Progenitor cell of endocrine pancreas (in vitro differentiated cells): Measurements from ENCODE around the gene TTC36. TPM values are rescaled to one million over a fixed set of nuclear protein-coding genes. Genes with fewer than 3 reads are reported as not detected.
A peak's percentile ranks its signal among the peaks of the same experiment; 100 is the strongest.

Source experiments
- DNase-seq: peaks from one replicate; pipeline ENCODE4 v3.0.0; 2021; ENCODE audit warnings: low spot score; ENCODE audit not compliant: unreplicated experiment
- H3K27ac Mint-ChIP-seq: 2 replicates; pipeline ENCODE4 v1.8.0; 2021; ENCODE audit warnings: mild to moderate bottlenecking, moderate library complexity, mixed read lengths
- H3K27me3 Mint-ChIP-seq: 2 replicates; pipeline ENCODE4 v1.8.0; 2021; ENCODE audit warnings: mixed read lengths
- H3K36me3 Mint-ChIP-seq: 2 replicates; pipeline ENCODE4 v1.8.0; 2022; ENCODE audit warnings: mixed read lengths; ENCODE audit not compliant: insufficient read depth
- H3K4me1 Mint-ChIP-seq: 2 replicates; pipeline ENCODE4 v1.8.0; 2021; ENCODE audit warnings: low read depth, mixed read lengths
- H3K4me3 Mint-ChIP-seq: 2 replicates; pipeline ENCODE4 v1.8.0; 2021; ENCODE audit warnings: low read depth, mild to moderate bottlenecking, moderate library complexity, mixed read lengths
- H3K9me3 Mint-ChIP-seq: 2 replicates; pipeline ENCODE4 v1.8.0; 2021; ENCODE audit warnings: low read depth, mixed read lengths
- CTCF ChIP-seq: fragments of 200-600 bp; sonication (generic); IDR thresholded peaks from one replicate; pipeline ENCODE4 v1.5.0; 2021; ENCODE audit warnings: antibody characterized with exemption, mild to moderate bottlenecking; ENCODE audit not compliant: unreplicated experiment
- total RNA-seq: library from RNA; stranded (reverse); gene quantifications from 2 replicates; pipeline ENCODE4 v1.2.1, GENCODE V29; 2021

Gene TTC36
- total RNA-seq, 1 donor from 2014 or later = 3.3 TPM

- TF ChIP-seq CTCF = peak; percentile 44
- Mint-ChIP-seq H3K9me3 (no peaks in the 10 kb centered on the region), H3K36me3 (peaks cover 17% of the 10 kb centered on the region), H3K4me3 (no peak overlapping the region), H3K27ac (no peak overlapping the region), H3K4me1 (peaks cover 5% of the 10 kb centered on the region), H3K27me3 (no peaks in the 10 kb centered on the region)
- DNase-seq = no peak
Observed at GRCh38 chr11:118522571-118523072, 4.7 kb upstream of the TTC36 start.

- no peak for TF ChIP-seq CTCF
- no peak for DNase-seq
- Mint-ChIP-seq H3K9me3 (no peaks in the 10 kb centered on the region), H3K4me1 (peaks cover 9% of the 10 kb centered on the region), H3K27me3 (no peaks in the 10 kb centered on the region), H3K4me3 (no peak overlapping the region), H3K27ac (peak overlapping the region; percentile 67), H3K36me3 (peaks cover 17% of the 10 kb centered on the region)
Observed at GRCh38 chr11:118524356-118524755, 2.9 kb upstream of the TTC36 start.

GRCh38 chr11:118524757-118525470 is 2.4 kb upstream of the TTC36 start:
- no peak for TF ChIP-seq CTCF
- H3K9me3 Mint-ChIP-seq = no peaks in the 10 kb centered on the region
- peaks cover 15% of the 10 kb centered on the region for H3K36me3 Mint-ChIP-seq
- H3K27ac Mint-ChIP-seq = no peak overlapping the region
- H3K4me1 Mint-ChIP-seq = peaks cover 12% of the 10 kb centered on the region
- no peaks in the 10 kb centered on the region for H3K27me3 Mint-ChIP-seq
- no peak for DNase-seq
- no peak overlapping the region for H3K4me3 Mint-ChIP-seq

GRCh38 chr11:118526688-118527087 is 586 bp upstream of the TTC36 start:
- Mint-ChIP-seq H3K27me3 (no peaks in the 10 kb centered on the region), H3K4me1 (peaks cover 20% of the 10 kb centered on the region), H3K9me3 (no peaks in the 10 kb centered on the region), H3K4me3 (no peak overlapping the region), H3K36me3 (peaks cover 9% of the 10 kb centered on the region), H3K27ac (peak overlapping the region; percentile 23)
- no peak for TF ChIP-seq CTCF
- no peak for DNase-seq

- Mint-ChIP-seq H3K4me1 (peaks cover 23% of the 10 kb centered on the region), H3K27me3 (no peaks in the 10 kb centered on the region), H3K4me3 (no peak overlapping the region), H3K36me3 (peaks cover 5% of the 10 kb centered on the region), H3K9me3 (no peaks in the 10 kb centered on the region), H3K27ac (no peak overlapping the region)
- TF ChIP-seq CTCF = no peak
- no peak for DNase-seq
Observed at GRCh38 chr11:118528511-118528910, 1.2 kb downstream of the TTC36 start.
